ENCODE data around the gene MAP10. TPM values are rescaled to one million over a fixed set of nuclear protein-coding genes. Genes with fewer than 3 reads are reported as not detected.
"Not testable (repeated sequence)": the region's sequence is repeated elsewhere in the genome, so short reads cannot be mapped to it uniquely, and the experiment has no call there.

MAP10 gene
- total RNA-seq, 3 donors from 2014 or later (not counting 1 experiment from before 2014, with no cell fraction given) = 0.95 to 1.9 (median 1.2) TPM

- H3K9me3 ChIP-seq (ENCODE audit: control insufficient read depth, insufficient read depth, low read length) = no peaks in the 10 kb centered on the region
- no peaks in the 10 kb centered on the region for H3K36me3 ChIP-seq (ENCODE audit: control insufficient read depth, insufficient read depth, low read length)
- Mint-ChIP-seq H3K27ac (no peak overlapping the region), H3K4me3 (no peak overlapping the region), H3K36me3 (no peaks in the 10 kb centered on the region), H3K27me3 (ENCODE audit: low read depth in 2 of 2) (peaks cover 3 to 6% of the 10 kb centered on the region in 2 donors), H3K4me1 (no peaks in the 10 kb centered on the region), H3K9me3 (no peaks in the 10 kb centered on the region)
- TF ChIP-seq CTCF (IDR thresholded peaks at IDR 0.05) = no peak
- WGBS (ENCODE audit: insufficient coverage) = 83% methylated on average over 8 of the region's 9 CpGs
- ATAC-seq (no peak), DNase-seq (no peak)
- intact Hi-C loops (cut with micrococcal nuclease) = no loop called here
- no peak overlapping the region for H3K4me3 ChIP-seq (ENCODE audit: low read length)
- H3K27ac ChIP-seq (ENCODE audit: low read length) = no peak overlapping the region
- H3K4me1 ChIP-seq (ENCODE audit: control insufficient read depth, insufficient read depth, low read length) = no peaks in the 10 kb centered on the region
- H3K27me3 ChIP-seq (ENCODE audit: control insufficient read depth, insufficient read depth, low read length) = no peaks in the 10 kb centered on the region
Measured at GRCh38 chr1:232780354-232780753, 24.9 kb upstream of the MAP10 start.

GRCh38 chr1:232784794-232785193 is 20.4 kb upstream of the MAP10 start:
- intact Hi-C loops (cut with micrococcal nuclease) = no loop called here
- no peak for DNase-seq
- peaks cover 9% of the 10 kb centered on the region for H3K4me1 ChIP-seq (ENCODE audit: control insufficient read depth, insufficient read depth, low read length)
- Mint-ChIP-seq H3K27ac (no peak overlapping the region), H3K4me1 (peaks cover 8 to 9% of the 10 kb centered on the region in 2 donors), H3K4me3 (no peak overlapping the region), H3K9me3 (no peaks in the 10 kb centered on the region), H3K27me3 (ENCODE audit: low read depth in 2 of 2) (peaks cover 6% of the 10 kb centered on the region in 2 donors), H3K36me3 (no peaks in the 10 kb centered on the region)
- no peak overlapping the region for H3K27ac ChIP-seq (ENCODE audit: low read length)
- no peaks in the 10 kb centered on the region for H3K9me3 ChIP-seq (ENCODE audit: control insufficient read depth, insufficient read depth, low read length)
- H3K36me3 ChIP-seq (ENCODE audit: control insufficient read depth, insufficient read depth, low read length) = no peaks in the 10 kb centered on the region
- H3K27me3 ChIP-seq (ENCODE audit: control insufficient read depth, insufficient read depth, low read length) = no peaks in the 10 kb centered on the region
- WGBS (ENCODE audit: insufficient coverage) = 95% methylated on average over 7 of the region's 7 CpGs
- no peak overlapping the region for H3K4me3 ChIP-seq (ENCODE audit: low read length)
- ATAC-seq = no peak
- TF ChIP-seq CTCF (IDR thresholded peaks at IDR 0.05) = no peak

GRCh38 chr1:232785630-232786029 is 19.6 kb upstream of the MAP10 start:
- H3K4me3 Mint-ChIP-seq; H3K4me3 ChIP-seq (ENCODE audit: low read length); H3K9me3 ChIP-seq (ENCODE audit: control insufficient read depth, insufficient read depth, low read length); H3K9me3 Mint-ChIP-seq; H3K27ac Mint-ChIP-seq; H3K36me3 ChIP-seq (ENCODE audit: control insufficient read depth, insufficient read depth, low read length); H3K4me1 Mint-ChIP-seq; H3K4me1 ChIP-seq (ENCODE audit: control insufficient read depth, insufficient read depth, low read length); H3K27me3 ChIP-seq (ENCODE audit: control insufficient read depth, insufficient read depth, low read length); DNase-seq; H3K27ac ChIP-seq (ENCODE audit: low read length); H3K36me3 Mint-ChIP-seq; ATAC-seq; intact Hi-C loops (cut with micrococcal nuclease); H3K27me3 Mint-ChIP-seq (ENCODE audit: low read depth in 2 of 2): not testable (repeated sequence)
- WGBS (ENCODE audit: insufficient coverage) = no CpG with 5 or more reads among the region's 1 CpG

- Mint-ChIP-seq H3K36me3 (no peaks in the 10 kb centered on the region), H3K27me3 (ENCODE audit: low read depth in 2 of 2) (peaks cover 0 to 2% of the 10 kb centered on the region in 2 donors), H3K27ac (peak overlapping the region; percentile 39 to 76), H3K9me3 (no peaks in the 10 kb centered on the region), H3K4me3 (peak overlapping the region; percentile 7), H3K4me1 (peaks cover 8 to 9% of the 10 kb centered on the region in 2 donors)
- TF ChIP-seq CTCF (IDR thresholded peaks at IDR 0.05) = no peak
- intact Hi-C loops (cut with micrococcal nuclease) = no loop called here
- Histone ChIP-seq H3K9me3 (ENCODE audit: control insufficient read depth, insufficient read depth, low read length) (no peaks in the 10 kb centered on the region), H3K4me3 (ENCODE audit: low read length) (no peak overlapping the region), H3K4me1 (ENCODE audit: control insufficient read depth, insufficient read depth, low read length) (peaks cover 9% of the 10 kb centered on the region), H3K36me3 (ENCODE audit: control insufficient read depth, insufficient read depth, low read length) (no peaks in the 10 kb centered on the region), H3K27ac (ENCODE audit: low read length) (peak overlapping the region; percentile 45), H3K27me3 (ENCODE audit: control insufficient read depth, insufficient read depth, low read length) (no peaks in the 10 kb centered on the region)
- ATAC-seq (peak; percentile 34 to 95 (median 66)), DNase-seq (peak in 1 of 2 donors; percentile 40)
- WGBS (ENCODE audit: insufficient coverage) = 54% methylated on average over 5 of the region's 7 CpGs
Measured at GRCh38 chr1:232786845-232787455, 18.3 kb upstream of the MAP10 start.

All from natural killer cell (primary cell).